Activated CD4-positive, alpha-beta T cell treated with anti-CD3 and anti-CD28 coated beads, Interleukin-2, amount 10 ng/mL, durations not matched to agents 24 days and 14 days (primary cell): Measurements from ENCODE around the gene BTBD8. TPM values are rescaled to one million over a fixed set of nuclear protein-coding genes. Genes with fewer than 3 reads are reported as not detected.
"Not testable (repeated sequence)": the region's sequence is repeated elsewhere in the genome, so short reads cannot be mapped to it uniquely, and the experiment has no call there.

Source experiments
- DNase-seq: peaks from one replicate; pipeline ENCODE4 v3.0.0; 2022
- H3K27ac Mint-ChIP-seq: one replicate; pipeline ENCODE4 v1.8.0; 2022; ENCODE audit warnings: mild to moderate bottlenecking, mixed read lengths
- H3K27me3 Mint-ChIP-seq: one replicate; pipeline ENCODE4 v1.8.0; 2022; ENCODE audit warnings: mixed read lengths
- H3K36me3 Mint-ChIP-seq: one replicate; pipeline ENCODE4 v1.8.0; 2022; ENCODE audit warnings: low read depth, mild to moderate bottlenecking, mixed read lengths
- H3K4me1 Mint-ChIP-seq: one replicate; pipeline ENCODE4 v1.8.0; 2021; ENCODE audit warnings: mixed read lengths
- H3K4me3 Mint-ChIP-seq: one replicate; pipeline ENCODE4 v1.8.0; 2022; ENCODE audit warnings: mild to moderate bottlenecking, moderate library complexity, mixed read lengths
- H3K9me3 Mint-ChIP-seq: one replicate; pipeline ENCODE4 v1.8.0; 2021; ENCODE audit warnings: mixed read lengths
- intact Hi-C: fragments of 100-400 bp; cut with micrococcal nuclease; formaldehyde crosslinking; loops from one replicate; pipeline ENCODE4 v1.15.1; 2023
- total RNA-seq: library from RNA; stranded (reverse); gene quantifications from 2 replicates; pipeline ENCODE4 v1.2.3, GENCODE V29; 2022

Gene BTBD8
- total RNA-seq, 1 donor from 2014 or later, result 1.1 TPM

GRCh38 chr1:92075311-92075710 lies 4.8 kb upstream of the BTBD8 start, which contains the start of gene SETSIP:
SETSIP (minus strand) TSS chr1:92075411; CDS start chr1:92075411, 0 bp downstream.
- peak; percentile 12 for DNase-seq
- H3K27ac Mint-ChIP-seq, result no peak within 1 kb of the TSS
- H3K4me1 Mint-ChIP-seq, result peaks cover 5% of the 10 kb centered on the region
- H3K27me3 Mint-ChIP-seq, result peaks cover 10% of the 10 kb centered on the region
- H3K36me3 Mint-ChIP-seq, result no peaks in the 10 kb centered on the region
- H3K4me3 Mint-ChIP-seq, result no peak within 1 kb of the TSS
- H3K9me3 Mint-ChIP-seq, result no peaks in the 10 kb centered on the region
- intact Hi-C loops, result no loop called here

GRCh38 chr1:92076363-92076762 lies 3.8 kb upstream of the BTBD8 start:
- no peaks in the 10 kb centered on the region for H3K36me3 Mint-ChIP-seq
- H3K27me3 Mint-ChIP-seq, result peaks cover 10% of the 10 kb centered on the region
- H3K4me1 Mint-ChIP-seq, result peaks cover 6% of the 10 kb centered on the region
- DNase-seq, result peak; percentile 39
- intact Hi-C loops, result no loop called here
- H3K4me3 Mint-ChIP-seq, result no peak overlapping the region
- no peaks in the 10 kb centered on the region for H3K9me3 Mint-ChIP-seq
- H3K27ac Mint-ChIP-seq, result no peak overlapping the region

GRCh38 chr1:92078077-92078476 lies 2.1 kb upstream of the BTBD8 start:
- H3K36me3 Mint-ChIP-seq, H3K4me1 Mint-ChIP-seq, H3K27me3 Mint-ChIP-seq, H3K27ac Mint-ChIP-seq, intact Hi-C loops, H3K9me3 Mint-ChIP-seq, H3K4me3 Mint-ChIP-seq: not testable (repeated sequence)
- DNase-seq, result peak; percentile 22

- H3K27ac Mint-ChIP-seq, result no peak overlapping the region
- H3K4me3 Mint-ChIP-seq, result peak overlapping the region; percentile 94
- peak; percentile 51 for DNase-seq
- no peaks in the 10 kb centered on the region for H3K9me3 Mint-ChIP-seq
- peaks cover 2% of the 10 kb centered on the region for H3K27me3 Mint-ChIP-seq
- intact Hi-C loops, result no loop called here
- no peaks in the 10 kb centered on the region for H3K36me3 Mint-ChIP-seq
- H3K4me1 Mint-ChIP-seq, result peaks cover 6% of the 10 kb centered on the region
These were observed 704 bp upstream of the BTBD8 start for GRCh38 chr1:92079441-92079840.

- peaks cover 11% of the 10 kb centered on the region for H3K9me3 Mint-ChIP-seq
- no peaks in the 10 kb centered on the region for H3K27me3 Mint-ChIP-seq
- intact Hi-C loops, result loop anchor here (5.0 to 10.0 kb wide), 2 partner anchors 41 to 214 kb away; partner anchors contain the start of genes GLMN and RPAP2
- no peak for DNase-seq
- peaks cover 2% of the 10 kb centered on the region for H3K36me3 Mint-ChIP-seq
- peaks cover 6% of the 10 kb centered on the region for H3K4me1 Mint-ChIP-seq
- H3K27ac Mint-ChIP-seq, result no peak overlapping the region
- peak overlapping the region; percentile 94 for H3K4me3 Mint-ChIP-seq
These were observed 886 bp downstream of the BTBD8 start for GRCh38 chr1:92081031-92081430.

- Mint-ChIP-seq H3K4me3 (no peak overlapping the region), H3K9me3 (peaks cover 12% of the 10 kb centered on the region), H3K27ac (no peak overlapping the region), H3K36me3 (peaks cover 2% of the 10 kb centered on the region), H3K4me1 (peaks cover 6% of the 10 kb centered on the region), H3K27me3 (no peaks in the 10 kb centered on the region)
- DNase-seq, result no peak
- intact Hi-C loops, result loop anchor here (5.0 to 10.0 kb wide), 2 partner anchors 38 to 210 kb away; partner anchors contain the start of genes GLMN and RPAP2
These were observed 4.5 kb downstream of the BTBD8 start for GRCh38 chr1:92084651-92085050.

- H3K9me3 Mint-ChIP-seq, result peaks cover 12% of the 10 kb centered on the region
- H3K36me3 Mint-ChIP-seq, result peaks cover 2% of the 10 kb centered on the region
- no peaks in the 10 kb centered on the region for H3K27me3 Mint-ChIP-seq
- no peak overlapping the region for H3K27ac Mint-ChIP-seq
- no peak for DNase-seq
- H3K4me3 Mint-ChIP-seq, result no peak overlapping the region
- H3K4me1 Mint-ChIP-seq, result peaks cover under 1% of the 10 kb centered on the region
- intact Hi-C loops, result loop anchor here (10.0 kb wide), 1 partner anchor 209 kb away; the partner anchor contains the start of genes GLMN and RPAP2
These were observed 5.6 kb downstream of the BTBD8 start for GRCh38 chr1:92085727-92086126.

- H3K27ac Mint-ChIP-seq, result no peak overlapping the region
- H3K27me3 Mint-ChIP-seq, result no peaks in the 10 kb centered on the region
- no peaks in the 10 kb centered on the region for H3K4me1 Mint-ChIP-seq
- intact Hi-C loops, result loop anchor here (10.0 kb wide), 1 partner anchor 207 kb away; the partner anchor contains the start of genes GLMN and RPAP2
- H3K4me3 Mint-ChIP-seq, result no peak overlapping the region
- no peak for DNase-seq
- H3K36me3 Mint-ChIP-seq, result peaks cover 4% of the 10 kb centered on the region
- H3K9me3 Mint-ChIP-seq, result peaks cover 12% of the 10 kb centered on the region
These were observed 7.4 kb downstream of the BTBD8 start for GRCh38 chr1:92087542-92087941.

GRCh38 chr1:92091625-92092024 lies 11.5 kb downstream of the BTBD8 start:
- Mint-ChIP-seq H3K36me3 (peaks cover 2% of the 10 kb centered on the region), H3K27me3 (no peaks in the 10 kb centered on the region), H3K4me1 (no peaks in the 10 kb centered on the region), H3K4me3 (no peak overlapping the region), H3K27ac (no peak overlapping the region), H3K9me3 (no peaks in the 10 kb centered on the region)
- intact Hi-C loops, result no loop called here
- no peak for DNase-seq

GRCh38 chr1:92094090-92094489 lies 13.9 kb downstream of the BTBD8 start:
- DNase-seq, result peak; percentile 23
- Mint-ChIP-seq H3K4me3 (no peak overlapping the region), H3K9me3 (no peaks in the 10 kb centered on the region), H3K4me1 (peaks cover 3% of the 10 kb centered on the region), H3K27ac (no peak overlapping the region), H3K36me3 (peaks cover 2% of the 10 kb centered on the region), H3K27me3 (no peaks in the 10 kb centered on the region)
- intact Hi-C loops, result no loop called here

GRCh38 chr1:92094595-92094994 lies 14.4 kb downstream of the BTBD8 start:
- Mint-ChIP-seq H3K9me3 (no peaks in the 10 kb centered on the region), H3K27me3 (no peaks in the 10 kb centered on the region), H3K4me3 (no peak overlapping the region), H3K4me1 (peaks cover 3% of the 10 kb centered on the region), H3K36me3 (peaks cover 2% of the 10 kb centered on the region), H3K27ac (no peak overlapping the region)
- intact Hi-C loops, result no loop called here
- DNase-seq, result no peak

- intact Hi-C loops, result no loop called here
- H3K9me3 Mint-ChIP-seq, result no peaks in the 10 kb centered on the region
- H3K4me1 Mint-ChIP-seq, result peaks cover 3% of the 10 kb centered on the region
- peaks cover 1% of the 10 kb centered on the region for H3K36me3 Mint-ChIP-seq
- peak; percentile 28 for DNase-seq
- no peak overlapping the region for H3K4me3 Mint-ChIP-seq
- no peak overlapping the region for H3K27ac Mint-ChIP-seq
- H3K27me3 Mint-ChIP-seq, result no peaks in the 10 kb centered on the region
These were observed 15.7 kb downstream of the BTBD8 start for GRCh38 chr1:92095874-92096273.

- Mint-ChIP-seq H3K27ac (no peak overlapping the region), H3K4me3 (no peak overlapping the region), H3K36me3 (no peaks in the 10 kb centered on the region), H3K27me3 (no peaks in the 10 kb centered on the region), H3K4me1 (peaks cover 3% of the 10 kb centered on the region), H3K9me3 (no peaks in the 10 kb centered on the region)
- intact Hi-C loops, result no loop called here
- peak; percentile 40 for DNase-seq
These were observed 16.2 kb downstream of the BTBD8 start for GRCh38 chr1:92096317-92096716.

GRCh38 chr1:92105546-92106081 lies 25.5 kb downstream of the BTBD8 start:
- Mint-ChIP-seq H3K27ac (no peak overlapping the region), H3K4me3 (no peak overlapping the region), H3K36me3 (no peaks in the 10 kb centered on the region), H3K9me3 (no peaks in the 10 kb centered on the region), H3K27me3 (no peaks in the 10 kb centered on the region), H3K4me1 (no peaks in the 10 kb centered on the region)
- intact Hi-C loops, result no loop called here
- no peak for DNase-seq

GRCh38 chr1:92108631-92109030 lies 28.5 kb downstream of the BTBD8 start:
- Mint-ChIP-seq H3K4me3 (no peak overlapping the region), H3K9me3 (no peaks in the 10 kb centered on the region), H3K4me1 (no peaks in the 10 kb centered on the region), H3K36me3 (no peaks in the 10 kb centered on the region), H3K27ac (no peak overlapping the region), H3K27me3 (no peaks in the 10 kb centered on the region)
- intact Hi-C loops, result no loop called here
- no peak for DNase-seq
